ENCODE results near the gene FTL.
A peak's percentile ranks its signal among the peaks of the same experiment; 100 is the strongest.

The FTL gene

DNA sequence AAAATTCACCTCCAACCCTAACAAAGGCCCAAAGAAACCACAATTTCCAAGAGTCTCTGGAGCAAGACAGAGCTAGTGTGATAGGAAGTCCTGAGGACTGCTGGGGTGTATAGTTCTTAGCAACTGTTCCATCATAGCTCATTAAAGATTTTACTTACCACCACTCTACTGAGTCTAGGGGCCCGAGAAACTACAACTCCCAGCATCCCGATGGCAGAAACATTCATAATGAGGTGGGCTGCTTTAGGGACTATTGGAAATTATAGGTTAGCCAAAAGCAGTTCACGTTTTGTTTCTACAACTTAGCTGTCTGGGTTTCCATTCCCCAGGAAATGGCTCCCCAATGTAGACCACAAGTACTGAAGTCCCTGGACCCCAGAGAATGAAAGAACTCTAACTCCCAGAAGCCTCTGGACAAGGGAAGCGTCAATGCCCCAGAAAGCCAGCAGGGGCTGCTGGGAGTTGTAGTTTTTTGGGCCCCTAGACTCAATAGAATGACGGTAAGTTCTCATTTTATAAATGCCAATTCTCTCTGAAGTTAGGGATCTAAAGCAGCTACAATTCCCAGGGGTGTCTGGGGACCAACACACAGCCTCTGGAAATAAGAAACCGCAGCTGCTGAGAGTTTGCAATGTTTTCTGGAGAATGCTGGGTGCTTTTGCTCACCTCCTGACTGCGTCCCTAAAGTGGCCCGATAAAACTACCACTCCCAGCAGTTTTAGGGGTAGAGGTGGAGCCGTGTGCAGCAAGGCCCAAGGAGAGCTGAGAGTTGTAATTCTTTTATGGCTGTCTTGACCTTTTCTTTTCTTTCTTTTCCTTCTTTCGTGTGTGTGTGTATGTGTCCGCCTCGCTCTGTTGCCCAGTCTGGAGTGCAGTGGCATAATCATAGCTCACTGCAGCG is 11.1 kb downstream of the FTL start:
- ATAC-seq (replicated peaks; ENCODE audit: extremely low read depth, poor library complexity, severe bottlenecking) (peak; percentile 64), DNase-seq (ENCODE audit: low spot score in 2 of 2) (peak in 1 of 2 donors; percentile 25)
- no peak overlapping the region for H3K27ac Mint-ChIP-seq (ENCODE audit: low read depth)
- H3K27me3 Mint-ChIP-seq = no peaks in the 10 kb centered on the region
- peaks cover under 1% of the 10 kb centered on the region for H3K4me1 Mint-ChIP-seq
- no peaks in the 10 kb centered on the region for H3K9me3 Mint-ChIP-seq
- H3K36me3 Mint-ChIP-seq (ENCODE audit: insufficient read depth) = peaks cover 9% of the 10 kb centered on the region
- H3K4me3 Mint-ChIP-seq = no peak overlapping the region

DNA sequence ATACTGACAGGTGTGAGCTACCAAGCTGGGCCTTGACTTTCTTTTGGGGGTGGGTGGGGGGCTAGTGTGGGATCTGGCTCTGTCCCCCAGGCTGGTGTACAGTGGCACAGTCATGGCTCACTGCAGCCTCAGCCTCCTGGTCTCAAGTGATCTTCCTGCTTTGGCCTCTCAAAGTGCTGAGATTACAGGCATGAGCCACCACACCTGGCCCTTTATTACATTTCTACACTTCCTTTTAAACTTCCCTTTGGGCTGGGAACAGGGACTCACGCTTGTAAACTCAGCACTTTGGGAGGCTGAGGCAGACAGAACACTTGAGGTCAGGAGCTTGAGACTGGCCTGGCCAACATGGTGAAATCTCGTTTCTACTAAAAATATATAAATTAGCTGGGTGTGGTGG is 12.0 kb downstream of the FTL start:
- DNase-seq (ENCODE audit: low spot score in 2 of 2) = no peak
- no peak for ATAC-seq (replicated peaks; ENCODE audit: extremely low read depth, poor library complexity, severe bottlenecking)
- no peak overlapping the region for H3K27ac Mint-ChIP-seq (ENCODE audit: low read depth)
- H3K4me1 Mint-ChIP-seq = no peaks in the 10 kb centered on the region
- no peaks in the 10 kb centered on the region for H3K27me3 Mint-ChIP-seq
- peaks cover 14% of the 10 kb centered on the region for H3K36me3 Mint-ChIP-seq (ENCODE audit: insufficient read depth)
- H3K4me3 Mint-ChIP-seq = no peak overlapping the region
- H3K9me3 Mint-ChIP-seq = no peaks in the 10 kb centered on the region

- ATAC-seq (replicated peaks; ENCODE audit: extremely low read depth, poor library complexity, severe bottlenecking) (no peak), DNase-seq (ENCODE audit: low spot score in 2 of 2) (no peak)
- peak overlapping the region; percentile 72 for H3K27ac Mint-ChIP-seq (ENCODE audit: low read depth)
- no peaks in the 10 kb centered on the region for H3K9me3 Mint-ChIP-seq
- no peaks in the 10 kb centered on the region for H3K4me1 Mint-ChIP-seq
- no peak overlapping the region for H3K4me3 Mint-ChIP-seq
- peaks cover 20% of the 10 kb centered on the region for H3K36me3 Mint-ChIP-seq (ENCODE audit: insufficient read depth)
- no peaks in the 10 kb centered on the region for H3K27me3 Mint-ChIP-seq
Observed at GRCh38 chr19:48982280-48982679, 17.2 kb downstream of the FTL start.

DNA sequence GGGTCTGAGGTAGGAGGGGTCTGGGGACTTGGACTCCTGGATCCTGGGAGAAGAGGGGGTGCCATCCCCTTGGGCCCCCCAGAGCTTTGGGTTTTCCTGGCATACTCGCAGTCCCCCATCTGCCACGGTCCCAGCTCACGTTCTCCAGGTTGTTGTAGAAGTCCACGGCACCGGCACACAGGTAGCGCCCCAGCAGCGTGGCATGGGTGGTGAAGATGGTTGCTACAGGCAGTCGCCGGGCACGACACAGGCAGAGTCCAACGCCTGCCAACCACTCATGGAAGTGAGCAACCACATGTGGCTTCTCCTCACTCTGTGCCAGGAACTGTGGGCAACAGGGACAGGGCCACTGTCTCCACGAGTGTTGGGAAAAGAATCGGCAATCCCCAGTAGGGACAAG is 20.6 kb downstream of the FTL start:
- Mint-ChIP-seq H3K4me3 (no peak overlapping the region), H3K36me3 (ENCODE audit: insufficient read depth) (peaks cover 32% of the 10 kb centered on the region)

DNA sequence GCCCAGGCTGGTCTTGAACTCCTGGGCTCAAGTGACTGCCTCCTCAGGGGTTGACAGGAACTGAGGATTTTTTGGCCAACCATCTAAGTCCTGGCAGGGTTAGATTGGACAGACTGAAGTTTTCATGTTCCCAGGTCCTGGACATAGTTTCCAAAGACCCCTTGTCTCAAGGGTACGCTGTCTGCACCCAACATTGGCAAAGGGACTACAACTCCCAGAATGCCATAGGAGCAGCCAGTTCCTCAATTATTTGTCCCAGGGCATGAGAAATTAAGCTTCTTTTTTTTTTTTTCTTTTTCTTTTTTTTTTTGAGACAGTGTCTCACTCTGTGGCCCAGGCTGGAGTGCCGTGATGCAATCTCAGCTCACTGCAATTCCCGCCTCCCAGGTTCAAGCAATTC is 21.1 kb downstream of the FTL start:
- Mint-ChIP-seq H3K9me3 (no peaks in the 10 kb centered on the region), H3K4me1 (peaks cover 11% of the 10 kb centered on the region), H3K27ac (ENCODE audit: low read depth) (no peak overlapping the region), H3K4me3 (no peak overlapping the region), H3K36me3 (ENCODE audit: insufficient read depth) (peaks cover 32% of the 10 kb centered on the region), H3K27me3 (no peaks in the 10 kb centered on the region)
- DNase-seq (ENCODE audit: low spot score in 2 of 2) (no peak), ATAC-seq (replicated peaks; ENCODE audit: extremely low read depth, poor library complexity, severe bottlenecking) (no peak)

More for the DNA sequence above, 20.6 kb downstream of the FTL start:
- no peaks in the 10 kb centered on the region for H3K27me3 Mint-ChIP-seq
- H3K9me3 Mint-ChIP-seq = no peaks in the 10 kb centered on the region
- ATAC-seq (replicated peaks; ENCODE audit: extremely low read depth, poor library complexity, severe bottlenecking) (no peak), DNase-seq (ENCODE audit: low spot score in 2 of 2) (no peak)
- H3K4me1 Mint-ChIP-seq = peaks cover 11% of the 10 kb centered on the region
- no peak overlapping the region for H3K27ac Mint-ChIP-seq (ENCODE audit: low read depth)

GRCh38 chr19:48987323-48987722 is 22.2 kb downstream of the FTL start:
- DNase-seq (ENCODE audit: low spot score in 2 of 2) = no peak
- no peak for ATAC-seq (replicated peaks; ENCODE audit: extremely low read depth, poor library complexity, severe bottlenecking)
- H3K27ac Mint-ChIP-seq (ENCODE audit: low read depth) = peak overlapping the region; percentile 79
- H3K27me3 Mint-ChIP-seq = no peaks in the 10 kb centered on the region
- no peaks in the 10 kb centered on the region for H3K9me3 Mint-ChIP-seq
- H3K4me1 Mint-ChIP-seq = peaks cover 17% of the 10 kb centered on the region
- H3K4me3 Mint-ChIP-seq = no peak overlapping the region
- H3K36me3 Mint-ChIP-seq (ENCODE audit: insufficient read depth) = peaks cover 26% of the 10 kb centered on the region

- Mint-ChIP-seq H3K4me3 (no peak overlapping the region), H3K9me3 (no peaks in the 10 kb centered on the region), H3K4me1 (peaks cover 25% of the 10 kb centered on the region), H3K27me3 (no peaks in the 10 kb centered on the region), H3K27ac (ENCODE audit: low read depth) (peak overlapping the region; percentile 79), H3K36me3 (ENCODE audit: insufficient read depth) (peaks cover 32% of the 10 kb centered on the region)
- ATAC-seq (replicated peaks; ENCODE audit: extremely low read depth, poor library complexity, severe bottlenecking) (no peak), DNase-seq (ENCODE audit: low spot score in 2 of 2) (no peak)
Observed at GRCh38 chr19:48988286-48988685, 23.2 kb downstream of the FTL start.

DNA sequence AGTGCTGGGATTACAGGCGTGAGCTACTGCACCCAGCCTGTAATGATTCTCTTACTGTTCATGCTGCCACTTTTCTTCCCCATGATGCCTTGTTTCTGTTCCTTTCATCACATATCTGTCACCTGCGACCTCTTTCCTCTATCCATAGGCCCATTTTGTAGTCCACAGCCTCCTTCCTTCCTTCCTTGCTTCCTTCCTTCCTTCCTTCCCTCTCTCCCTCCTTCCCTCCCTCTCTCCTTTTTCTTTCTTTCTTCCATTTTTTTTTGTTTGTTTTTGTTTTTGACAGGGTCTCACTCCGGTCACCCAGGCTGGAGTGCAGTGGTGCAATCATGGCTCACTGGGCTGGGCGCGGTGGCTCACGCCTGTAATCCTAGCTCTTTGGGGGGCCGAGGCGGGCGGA is 23.8 kb downstream of the FTL start:
- Mint-ChIP-seq H3K27me3 (no peaks in the 10 kb centered on the region), H3K4me3 (no peak overlapping the region), H3K9me3 (no peaks in the 10 kb centered on the region), H3K4me1 (peaks cover 30% of the 10 kb centered on the region), H3K36me3 (ENCODE audit: insufficient read depth) (peaks cover 33% of the 10 kb centered on the region), H3K27ac (ENCODE audit: low read depth) (no peak overlapping the region)
- no peak for DNase-seq (ENCODE audit: low spot score in 2 of 2)
- ATAC-seq (replicated peaks; ENCODE audit: extremely low read depth, poor library complexity, severe bottlenecking) = no peak

DNA sequence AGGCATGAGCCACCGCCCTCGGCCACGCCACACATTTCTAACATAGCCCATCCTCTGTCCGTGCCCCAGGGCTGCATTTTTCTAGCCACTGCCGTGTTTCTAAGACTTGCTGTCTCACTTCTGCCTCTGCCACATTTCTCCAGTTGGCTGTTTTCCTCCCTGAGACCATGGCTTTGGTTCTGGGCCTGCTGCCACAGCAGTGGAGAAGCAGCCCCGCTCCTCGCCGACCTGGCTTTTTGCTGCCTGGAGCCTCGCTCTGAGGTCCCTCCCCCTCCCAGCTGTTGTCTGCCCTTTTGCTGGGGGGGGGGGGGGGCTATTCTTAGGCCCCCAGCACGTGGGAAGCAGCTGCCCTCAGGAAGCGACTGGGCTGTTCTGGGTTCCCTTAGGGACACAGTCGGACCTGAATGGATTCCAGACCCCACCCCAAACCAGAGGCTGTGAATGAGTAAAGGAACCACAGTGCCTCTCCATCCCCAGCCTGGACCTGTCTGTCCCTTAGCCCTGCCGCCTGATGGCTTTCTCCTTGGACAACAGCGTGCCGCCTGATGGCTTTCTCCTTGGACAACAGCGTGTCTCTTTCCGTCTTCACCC is 24.7 kb downstream of the FTL start:
- ATAC-seq (replicated peaks; ENCODE audit: extremely low read depth, poor library complexity, severe bottlenecking) (no peak), DNase-seq (ENCODE audit: low spot score in 2 of 2) (no peak)
- Mint-ChIP-seq H3K27ac (ENCODE audit: low read depth) (no peak overlapping the region), H3K36me3 (ENCODE audit: insufficient read depth) (peaks cover 33% of the 10 kb centered on the region), H3K27me3 (no peaks in the 10 kb centered on the region), H3K9me3 (no peaks in the 10 kb centered on the region), H3K4me1 (peaks cover 37% of the 10 kb centered on the region), H3K4me3 (no peak overlapping the region)

GRCh38 chr19:48990400-48990799 is 25.3 kb downstream of the FTL start:
- Mint-ChIP-seq H3K9me3 (no peaks in the 10 kb centered on the region), H3K4me3 (no peak overlapping the region), H3K27me3 (no peaks in the 10 kb centered on the region), H3K36me3 (ENCODE audit: insufficient read depth) (peaks cover 28% of the 10 kb centered on the region), H3K4me1 (peaks cover 43% of the 10 kb centered on the region), H3K27ac (ENCODE audit: low read depth) (peak overlapping the region; percentile 74)
- DNase-seq (ENCODE audit: low spot score in 2 of 2) (no peak), ATAC-seq (replicated peaks; ENCODE audit: extremely low read depth, poor library complexity, severe bottlenecking) (no peak)

DNA sequence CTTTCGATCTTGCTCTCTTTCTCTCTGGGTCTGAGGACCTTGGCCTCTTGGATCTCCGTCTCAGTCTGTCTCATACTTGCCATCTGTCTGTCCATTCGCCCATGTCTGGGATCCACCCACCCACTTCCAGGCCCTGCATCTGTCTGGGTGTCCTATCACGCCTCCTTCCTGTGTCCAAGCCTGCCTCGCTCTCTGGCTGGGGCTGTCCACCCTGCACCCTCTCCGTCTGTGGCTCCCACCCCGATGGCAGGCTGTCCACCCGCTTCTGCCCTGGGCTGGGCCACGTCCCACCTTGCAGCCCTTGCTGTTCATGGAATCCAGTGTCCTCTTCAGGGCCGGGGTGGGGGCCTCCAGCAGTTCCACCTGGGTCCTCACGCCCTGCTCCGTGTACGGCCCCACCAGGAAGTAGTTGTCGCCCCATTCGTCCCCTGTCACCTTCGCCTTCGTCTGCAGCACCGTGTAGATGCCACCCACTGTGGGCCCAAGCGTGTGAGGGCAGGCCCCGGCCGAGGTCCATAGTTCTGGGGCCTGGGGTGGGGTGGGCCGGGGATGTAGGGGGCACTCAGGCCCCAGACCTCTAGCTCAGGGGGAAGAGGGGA is 26.0 kb downstream of the FTL start:
- Mint-ChIP-seq H3K36me3 (ENCODE audit: insufficient read depth) (peaks cover 27% of the 10 kb centered on the region), H3K27ac (ENCODE audit: low read depth) (peak overlapping the region; percentile 74), H3K4me1 (peaks cover 44% of the 10 kb centered on the region), H3K9me3 (no peaks in the 10 kb centered on the region), H3K27me3 (no peaks in the 10 kb centered on the region), H3K4me3 (no peak overlapping the region)
- no peak for DNase-seq (ENCODE audit: low spot score in 2 of 2)
- ATAC-seq (replicated peaks; ENCODE audit: extremely low read depth, poor library complexity, severe bottlenecking) = no peak

DNA sequence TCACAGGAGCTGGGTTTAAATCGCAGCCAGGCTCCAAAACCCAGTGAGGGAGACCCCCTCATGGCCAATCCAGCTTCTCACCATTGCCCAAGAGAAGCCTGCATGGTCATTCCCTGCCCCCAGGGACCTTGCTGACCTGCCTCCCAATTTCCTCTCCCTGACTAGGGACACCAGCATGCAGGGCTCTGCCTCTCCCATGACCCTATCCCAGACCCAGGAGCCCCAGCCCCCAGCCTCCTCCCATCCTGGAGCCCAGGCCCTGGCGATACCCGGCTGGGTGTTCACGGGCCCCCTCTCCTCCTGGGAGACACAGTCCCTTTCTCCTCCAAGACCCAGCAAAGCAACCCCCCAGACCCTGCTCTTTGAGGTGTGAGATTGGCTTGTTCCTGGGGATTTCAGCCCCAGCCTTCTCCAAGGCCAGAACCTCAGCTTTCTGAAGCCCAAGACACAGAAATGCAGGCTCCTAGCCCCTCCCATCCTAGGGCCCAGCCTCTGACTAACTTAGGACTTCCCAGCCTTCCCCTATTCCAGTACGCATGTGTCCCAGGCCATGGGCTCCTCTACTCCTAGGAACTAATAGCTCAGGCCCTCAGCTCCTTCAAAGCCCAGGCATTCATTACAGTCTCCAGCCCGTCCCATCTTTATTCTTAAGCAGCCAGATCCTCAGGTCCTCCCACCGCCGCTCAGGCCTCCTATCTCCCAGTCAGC is 26.9 kb downstream of the FTL start:
- Mint-ChIP-seq H3K27me3 (no peaks in the 10 kb centered on the region), H3K9me3 (no peaks in the 10 kb centered on the region), H3K4me1 (peaks cover 44% of the 10 kb centered on the region), H3K4me3 (peak overlapping the region; percentile 87), H3K27ac (ENCODE audit: low read depth) (peak overlapping the region; percentile 87), H3K36me3 (ENCODE audit: insufficient read depth) (peaks cover 25% of the 10 kb centered on the region)
- no peak for DNase-seq (ENCODE audit: low spot score in 2 of 2)
- no peak for ATAC-seq (replicated peaks; ENCODE audit: extremely low read depth, poor library complexity, severe bottlenecking)

Measured in central memory CD8-positive, alpha-beta T cell (primary cell).